Natural killer cell (primary cell): Measurements from ENCODE around the gene LAMC2. TPM values are rescaled to one million over a fixed set of nuclear protein-coding genes. Genes with fewer than 3 reads are reported as not detected.

Experiments
- ATAC-seq, 3 donors: fragments of 150-1000 bp in 2 of 3; fragments of 200-7000 bp in 1 of 3; cut with Tn5 transposase; 1 replicate in 1 of 3; 2 replicates in 2 of 3; pipeline ENCODE4 v1.10.0; 2021; ENCODE audit warnings: mild to moderate bottlenecking in 2 of 3, moderate library complexity in 2 of 3
- DNase-seq, 2 donors: peaks; one replicate each; pipeline versions ENCODE4 v3.0.0 to v3.0.0-alpha.2; 2013 to 2021; ENCODE audit warnings: mixed read lengths in 1 of 2
- H3K27ac ChIP-seq: one replicate; pipeline ENCODE4 v1.5.1; 2013; ENCODE audit warnings: mild to moderate bottlenecking, low read length
- H3K27me3 ChIP-seq: one replicate; pipeline ENCODE4 v1.6.1; 2013; ENCODE audit warnings: low read length; ENCODE audit not compliant: control insufficient read depth, insufficient read depth
- H3K36me3 ChIP-seq: one replicate; pipeline ENCODE4 v1.6.1; 2013; ENCODE audit warnings: low read length; ENCODE audit not compliant: control insufficient read depth, insufficient read depth
- H3K4me1 ChIP-seq: one replicate; pipeline ENCODE4 v1.6.1; 2013; ENCODE audit warnings: low read length; ENCODE audit not compliant: control insufficient read depth, insufficient read depth
- H3K4me3 ChIP-seq: one replicate; pipeline ENCODE4 v1.5.1; 2013; ENCODE audit warnings: low read length
- H3K9me3 ChIP-seq: one replicate; pipeline ENCODE4 v1.6.1; 2013; ENCODE audit warnings: low read length; ENCODE audit not compliant: control insufficient read depth, insufficient read depth
- H3K27ac Mint-ChIP-seq, 2 donors: one replicate each; pipeline ENCODE4 v1.8.0; 2022; ENCODE audit warnings: mild to moderate bottlenecking in 2 of 2, mixed read lengths in 2 of 2, moderate library complexity in 1 of 2
- H3K27me3 Mint-ChIP-seq, 2 donors: one replicate each; pipeline ENCODE4 v1.8.0; 2022; ENCODE audit warnings: low read depth in 2 of 2, mixed read lengths in 2 of 2
- H3K36me3 Mint-ChIP-seq: one replicate; pipeline ENCODE4 v1.8.0; 2022; ENCODE audit warnings: mixed read lengths
- H3K4me1 Mint-ChIP-seq, 2 donors: one replicate each; pipeline ENCODE4 v1.8.0; 2022; ENCODE audit warnings: mixed read lengths in 2 of 2
- H3K4me3 Mint-ChIP-seq: one replicate; pipeline ENCODE4 v1.8.0; 2022; ENCODE audit warnings: mild to moderate bottlenecking, moderate library complexity, mixed read lengths
- H3K9me3 Mint-ChIP-seq, 2 donors: one replicate each; pipeline ENCODE4 v1.8.0; 2022; ENCODE audit warnings: mixed read lengths in 2 of 2
- CTCF ChIP-seq: fragments of 200-600 bp; IDR thresholded peaks from one replicate; pipeline ENCODE4 v1.8.0; 2022; ENCODE audit warnings: antibody characterized with exemption
- WGBS: methylation state at CpG from one replicate; pipeline ENCODE4 v1.1.7; 2013; ENCODE audit warnings: missing lambda C conversion rate; ENCODE audit not compliant: insufficient coverage; 5-methylcytosine and 5-hydroxymethylcytosine counted together
- intact Hi-C: fragments of 100-400 bp; cut with micrococcal nuclease; formaldehyde crosslinking; loops from one replicate; pipeline ENCODE4 v1.14.2; 2022
- total RNA-seq, 4 donors: library from RNA; stranded (reverse); fragments of 120-200 nt in 1 of 4; gene quantifications; one replicate each; pipeline versions ENCODE4 v1.2.3 to v1.2.4, GENCODE V29; 2013 to 2022

LAMC2 gene
- total RNA-seq, 3 donors from 2014 or later (not counting 1 experiment from before 2014, with no cell fraction given): not detected

DNA sequence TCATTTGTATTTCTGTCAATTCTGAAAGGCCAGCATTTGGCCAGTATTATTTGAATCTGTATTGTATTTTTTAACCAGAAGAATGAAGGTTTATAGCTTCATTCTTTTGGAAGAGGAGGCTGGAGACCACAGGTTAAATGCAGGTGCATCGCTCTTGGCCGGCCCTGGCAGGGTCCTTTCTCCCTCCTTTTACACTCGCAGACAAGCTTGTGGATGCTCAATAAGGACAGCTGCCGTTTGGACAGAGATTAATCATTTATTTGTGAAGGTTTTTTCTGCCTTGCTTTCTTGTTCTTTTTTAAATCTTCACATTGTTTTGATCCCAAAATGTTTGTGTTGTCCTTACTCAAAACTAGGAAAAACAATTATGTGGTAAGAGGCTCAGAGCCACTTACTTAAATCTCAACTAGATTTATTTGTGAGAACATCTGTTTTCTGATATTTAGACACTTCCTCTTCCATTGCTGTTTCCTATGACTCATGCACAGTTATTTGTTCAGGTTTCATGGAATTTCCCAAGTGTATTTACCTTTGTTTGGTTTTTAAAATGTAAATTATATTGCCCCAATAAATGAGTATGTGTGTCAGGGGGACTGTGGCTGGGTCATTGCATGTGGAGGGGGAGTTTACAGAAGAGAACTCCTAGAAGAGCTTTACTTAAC, 46.7 kb upstream of the LAMC2 start:
- no peaks in the 10 kb centered on the region for H3K4me1 ChIP-seq
- no peak overlapping the region for H3K27ac Mint-ChIP-seq
- no peak overlapping the region for H3K4me3 ChIP-seq
- no peaks in the 10 kb centered on the region for H3K27me3 ChIP-seq
- H3K36me3 ChIP-seq: no peaks in the 10 kb centered on the region
- no peak for TF ChIP-seq CTCF
- H3K9me3 ChIP-seq: no peaks in the 10 kb centered on the region
- no peaks in the 10 kb centered on the region for H3K36me3 Mint-ChIP-seq
- WGBS: 83% methylated on average over 3 of the region's 4 CpGs
- H3K4me3 Mint-ChIP-seq: no peak overlapping the region
- H3K9me3 Mint-ChIP-seq: no peaks in the 10 kb centered on the region
- H3K4me1 Mint-ChIP-seq: no peaks in the 10 kb centered on the region
- H3K27ac ChIP-seq: no peak overlapping the region
- ATAC-seq (no peak), DNase-seq (no peak)
- peaks cover 0 to 7% of the 10 kb centered on the region in 2 donors for H3K27me3 Mint-ChIP-seq
- intact Hi-C loops: no loop called here

GRCh38 chr1:183140633-183141032, 45.4 kb upstream of the LAMC2 start:
- no peak for ATAC-seq
- Mint-ChIP-seq H3K4me3 (no peak overlapping the region), H3K27me3 (peaks cover 0 to 7% of the 10 kb centered on the region in 2 donors), H3K4me1 (no peaks in the 10 kb centered on the region), H3K9me3 (no peaks in the 10 kb centered on the region), H3K36me3 (no peaks in the 10 kb centered on the region), H3K27ac (no peak overlapping the region)
- H3K9me3 ChIP-seq: no peaks in the 10 kb centered on the region
- no peak for TF ChIP-seq CTCF
- H3K4me1 ChIP-seq: no peaks in the 10 kb centered on the region
- no peaks in the 10 kb centered on the region for H3K27me3 ChIP-seq
- H3K36me3 ChIP-seq: no peaks in the 10 kb centered on the region
- DNase-seq: no peak
- H3K4me3 ChIP-seq: no peak overlapping the region
- H3K27ac ChIP-seq: no peak overlapping the region
- intact Hi-C loops: no loop called here

GRCh38 chr1:183142171-183142570, 43.9 kb upstream of the LAMC2 start:
- ATAC-seq (no peak), DNase-seq (no peak)
- no peak for TF ChIP-seq CTCF
- Histone ChIP-seq H3K36me3 (no peaks in the 10 kb centered on the region), H3K27ac (no peak overlapping the region), H3K27me3 (no peaks in the 10 kb centered on the region), H3K9me3 (no peaks in the 10 kb centered on the region), H3K4me3 (no peak overlapping the region), H3K4me1 (no peaks in the 10 kb centered on the region)
- H3K36me3 Mint-ChIP-seq: no peaks in the 10 kb centered on the region
- no peaks in the 10 kb centered on the region for H3K9me3 Mint-ChIP-seq
- peaks cover 0 to 7% of the 10 kb centered on the region in 2 donors for H3K27me3 Mint-ChIP-seq
- WGBS: 92% methylated on average over 2 of the region's 2 CpGs
- H3K4me1 Mint-ChIP-seq: no peaks in the 10 kb centered on the region
- intact Hi-C loops: no loop called here
- H3K27ac Mint-ChIP-seq: no peak overlapping the region
- H3K4me3 Mint-ChIP-seq: no peak overlapping the region
